GM18861 (cell line): ENCODE data around the gene SNX1.
"Not testable (repeated sequence)": the region's sequence is repeated elsewhere in the genome, so short reads cannot be mapped to it uniquely, and the experiment has no call there.

Experiments
- ATAC-seq: cut with Tn5 transposase; IDR thresholded peaks from one replicate; pipeline ENCODE4 v1.9.1; 2021; ENCODE audit not compliant: unreplicated experiment

Gene SNX1

DNA sequence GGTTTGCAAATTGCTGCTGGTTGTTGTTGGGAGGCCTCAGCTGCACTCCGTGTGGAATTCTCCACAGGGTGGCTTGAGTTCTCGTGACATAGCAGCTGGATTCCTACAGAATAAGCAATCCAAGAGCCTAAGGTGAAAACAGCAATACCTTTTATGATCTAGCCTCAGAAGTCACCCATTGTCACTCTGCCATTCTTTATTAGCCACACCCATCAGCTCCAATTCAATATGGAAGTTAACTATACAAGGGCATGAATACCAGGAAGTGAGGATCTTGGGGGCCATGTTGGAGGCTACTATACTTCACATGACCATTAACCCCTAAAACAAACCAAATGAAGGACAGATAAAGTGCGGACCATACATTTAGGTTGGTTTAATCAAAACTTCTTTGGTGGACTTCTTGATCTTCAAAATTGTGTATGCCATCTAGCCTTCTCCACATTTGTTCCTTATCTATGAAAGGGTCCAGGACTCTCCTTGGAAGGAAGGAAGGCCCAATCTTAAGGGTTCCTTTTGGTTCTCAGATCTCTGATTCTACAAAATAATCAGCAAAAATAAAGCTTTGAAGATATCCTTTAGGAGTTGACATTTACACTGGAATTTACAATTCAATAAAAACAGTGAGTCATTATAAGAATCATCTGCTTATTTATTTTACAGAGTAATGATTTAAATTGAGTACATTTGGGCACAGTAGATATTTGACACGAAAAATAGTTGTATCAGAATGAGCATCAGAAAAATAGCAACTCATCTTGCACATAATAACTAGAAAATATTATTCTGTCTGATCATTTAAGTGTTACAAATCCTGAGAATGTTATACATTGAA lies 23.6 kb upstream of the SNX1 start:
- ATAC-seq: no peak

- no peak for ATAC-seq
Observed at GRCh38 chr15:64072812-64073211, 23.0 kb upstream of the SNX1 start.

GRCh38 chr15:64073496-64073895 lies 22.3 kb upstream of the SNX1 start:
- not testable (repeated sequence) for ATAC-seq

GRCh38 chr15:64082757-64083156 lies 13.0 kb upstream of the SNX1 start:
- no peak for ATAC-seq

DNA sequence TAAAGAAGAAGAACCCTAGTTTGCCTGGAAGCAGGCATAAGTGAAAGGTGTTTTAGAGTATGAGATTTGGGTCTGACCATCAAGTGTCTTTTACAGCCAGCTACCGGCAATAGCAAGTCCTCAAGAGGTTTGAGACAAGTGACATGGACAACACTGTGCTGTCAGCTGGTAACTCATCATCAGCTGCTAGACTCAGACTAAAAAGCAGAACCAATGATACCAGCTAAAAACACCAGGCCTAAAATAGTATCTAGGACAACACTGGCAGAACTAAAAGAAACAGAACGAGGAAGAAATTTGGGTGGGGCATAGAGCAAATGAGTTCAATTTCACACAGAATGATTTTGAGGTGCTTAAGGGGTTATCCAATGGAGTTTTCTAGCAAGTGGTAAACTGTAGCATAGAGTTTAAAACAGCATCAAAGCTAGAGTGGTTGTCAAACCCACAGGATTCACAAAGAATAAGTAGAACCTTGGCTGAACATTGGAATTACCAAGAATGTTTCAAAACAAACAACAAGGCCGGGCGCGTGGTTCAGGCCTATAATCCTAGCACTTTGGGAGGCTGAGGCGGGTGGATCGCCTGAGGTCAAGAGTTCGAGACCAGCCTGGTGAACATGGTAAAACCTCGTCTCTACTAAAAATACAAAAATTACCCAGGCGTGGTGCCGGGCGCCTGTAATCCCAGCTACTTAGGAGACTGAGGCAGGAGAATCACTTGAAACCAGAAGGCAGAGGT lies 6.1 kb upstream of the SNX1 start:
- no peak for ATAC-seq

DNA sequence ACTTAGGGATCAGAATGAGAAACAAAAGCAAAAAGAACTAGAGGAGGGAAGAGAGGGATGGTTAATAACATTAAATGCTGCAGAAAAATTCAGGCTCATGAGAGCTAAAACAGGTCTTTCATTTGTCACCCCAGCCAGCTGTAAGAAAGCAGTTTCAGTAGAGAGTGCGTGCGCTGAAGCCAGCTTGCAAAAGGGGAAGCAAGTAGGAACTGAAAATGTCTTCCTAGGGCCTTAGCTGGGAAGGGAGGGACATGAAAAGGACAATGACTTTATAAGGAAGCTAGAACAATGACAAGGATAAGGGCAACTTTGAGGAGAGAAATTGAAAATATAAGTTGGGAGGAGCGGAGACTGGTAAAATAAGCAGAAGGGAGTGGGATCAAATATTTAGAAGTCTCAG lies 5.3 kb upstream of the SNX1 start:
- no peak for ATAC-seq

- no peak for ATAC-seq
Observed at GRCh38 chr15:64092075-64092820, 3.5 kb upstream of the SNX1 start.

- ATAC-seq: no peak
Observed at GRCh38 chr15:64092864-64093626, 2.7 kb upstream of the SNX1 start.

DNA sequence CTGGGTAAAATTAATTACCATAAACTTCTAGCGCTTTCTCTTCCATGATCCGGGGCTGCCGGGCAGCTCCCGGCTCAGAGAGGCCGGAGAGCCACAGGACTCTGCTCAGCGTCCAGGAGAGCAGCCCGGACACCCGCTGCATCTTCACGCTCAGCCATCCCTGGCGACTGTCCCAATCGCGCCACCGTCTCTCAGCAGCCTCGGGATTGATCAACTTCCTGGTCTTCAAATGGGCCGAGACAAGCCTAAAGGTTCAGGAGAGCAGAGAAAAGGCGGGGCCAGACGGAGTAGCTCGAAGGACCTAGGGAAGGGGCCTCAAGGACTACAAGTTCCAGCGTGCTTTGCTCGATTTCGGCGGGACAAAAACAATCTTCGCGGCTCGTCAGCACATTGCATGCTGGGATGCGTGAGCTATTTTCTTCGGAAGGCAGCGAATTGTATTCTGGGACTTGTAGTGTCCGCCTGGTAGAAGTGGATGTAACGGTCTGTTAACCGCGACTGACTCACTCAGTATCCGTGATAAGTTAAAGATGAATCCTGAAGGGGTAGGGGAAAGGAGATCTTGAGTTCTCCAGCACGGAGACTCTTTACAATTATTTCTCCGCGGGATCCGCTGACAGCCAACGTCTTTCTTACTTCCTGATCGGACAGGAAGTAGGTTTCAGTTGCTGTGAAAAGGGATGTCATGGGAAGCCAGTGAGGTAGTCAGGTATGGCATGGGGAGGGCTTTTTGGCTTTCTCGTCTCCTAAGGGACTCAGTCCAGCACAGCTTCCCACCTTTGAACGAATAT lies 2.0 kb upstream of the SNX1 start, which contains the start of gene CIAO2A:
TSS of gene CIAO2A (minus strand) at position 212 of the 791 bp plus-strand sequence. CDS start at position 142, 70 bp downstream.
- peak; percentile 63 for ATAC-seq

GRCh38 chr15:64095431-64095794 lies 369 bp upstream of the SNX1 start:
- no peak for ATAC-seq

GRCh38 chr15:64096668-64097384 lies 1.0 kb downstream of the SNX1 start:
- no peak for ATAC-seq

- no peak for ATAC-seq
Observed at GRCh38 chr15:64099379-64099778, 3.6 kb downstream of the SNX1 start.

DNA sequence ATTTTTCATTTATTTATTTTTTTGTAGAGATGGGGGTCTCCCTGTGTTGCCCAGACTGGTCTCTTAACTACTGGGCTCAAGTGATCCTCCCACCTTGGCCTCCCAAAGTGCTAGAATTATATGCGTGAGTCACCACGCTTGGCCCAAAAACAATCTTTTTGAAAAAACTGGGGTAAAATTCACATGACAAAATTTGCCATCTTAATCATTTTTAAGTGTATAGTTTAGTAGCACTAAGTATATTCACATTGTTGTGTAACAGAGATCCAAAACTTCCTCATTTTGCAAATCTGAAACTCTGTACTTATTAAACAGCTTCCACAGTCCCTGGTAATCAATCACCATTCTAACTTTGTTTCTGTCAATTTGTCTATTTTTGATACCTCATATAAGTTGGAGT lies 5.2 kb downstream of the SNX1 start:
- ATAC-seq: no peak

DNA sequence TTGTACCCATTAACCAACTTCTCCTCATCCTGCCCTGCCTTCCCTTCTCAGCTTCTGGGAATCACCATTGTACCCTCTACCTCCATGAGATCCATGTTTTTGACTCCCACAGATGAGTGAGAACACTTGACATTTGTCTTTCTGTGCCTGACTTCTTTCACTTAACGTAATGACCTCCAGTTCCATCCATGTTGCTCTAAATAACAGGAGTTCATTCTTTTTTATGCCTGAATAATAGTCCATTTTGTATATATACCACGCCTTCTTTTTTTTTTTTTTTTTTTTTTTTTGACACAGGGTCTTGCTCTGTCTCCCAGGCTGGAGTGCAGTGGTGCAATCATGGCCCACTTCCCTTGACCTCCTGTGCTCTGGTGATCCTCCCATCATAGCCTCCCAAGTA lies 6.7 kb downstream of the SNX1 start:
- ATAC-seq: no peak

DNA sequence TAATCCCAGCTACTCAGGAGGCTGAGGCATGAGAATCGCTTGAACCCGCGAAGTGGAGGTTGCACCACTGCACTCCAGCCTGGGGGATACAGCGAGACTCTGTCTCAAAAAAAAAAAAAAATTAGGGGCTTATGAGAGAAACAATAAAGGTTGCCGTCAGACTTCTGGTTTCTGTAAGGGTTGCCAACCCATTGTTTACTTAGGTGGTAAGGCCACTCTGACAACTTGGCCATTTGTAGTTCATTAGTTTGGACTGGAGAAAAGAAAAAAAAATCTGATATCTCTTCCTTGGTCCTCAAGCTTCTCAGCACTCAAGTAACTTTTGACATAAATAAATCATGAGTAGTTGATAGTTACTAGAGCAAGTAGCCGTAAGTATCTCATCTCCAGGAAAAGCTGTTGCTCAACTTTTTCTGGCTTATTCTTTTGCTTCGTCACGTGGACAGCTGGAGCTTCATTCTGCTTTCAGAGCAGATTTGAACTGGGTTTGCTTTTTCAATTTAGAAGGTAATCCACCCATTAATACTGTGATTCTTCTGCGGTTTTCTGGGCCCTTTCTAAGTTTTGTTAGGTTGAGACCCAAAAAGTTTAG lies 9.4 kb downstream of the SNX1 start:
- ATAC-seq: no peak

- no peak for ATAC-seq
Observed at GRCh38 chr15:64107337-64107736, 11.6 kb downstream of the SNX1 start.

- ATAC-seq: not testable (repeated sequence)
Observed at GRCh38 chr15:64110108-64110701, 14.4 kb downstream of the SNX1 start.

- ATAC-seq: no peak
Observed at GRCh38 chr15:64110950-64111678, 15.3 kb downstream of the SNX1 start.
